ENCODE data around the gene SND1. TPM values are rescaled to one million over a fixed set of nuclear protein-coding genes. Genes with fewer than 3 reads are reported as not detected.

Gene SND1
- total and polyA plus RNA-seq, 10 of the 15 experiments (the other 5 are each of a cell fraction or from before 2014, with no cell fraction given): 52.4 to 270 (median 146) TPM

GRCh38 chr7:127918130-127918529 lies 266.1 kb downstream of the SND1 start:
- H3K4me2 ChIP-seq (ENCODE audit: control insufficient read depth, insufficient read depth): no peak overlapping the region
- no peaks in the 10 kb centered on the region for H3K9me3 ChIP-seq (replicated peaks; ENCODE audit: control insufficient read depth, insufficient read depth, low read length)
- H3K9ac ChIP-seq (ENCODE audit: control insufficient read depth, insufficient read depth, low read length): no peak overlapping the region
- intact Hi-C loops (cut with micrococcal nuclease; ENCODE audit: unreplicated experiment) (no loop called here), in situ Hi-C loops (cut with MboI) (no loop called here)
- BruUV-seq (replicated peaks): no TSS peak
- H3K4me1 ChIP-seq (ENCODE audit: control insufficient read depth, insufficient read depth, low read length): peaks cover 11% of the 10 kb centered on the region; the same call in 1 of the 2 replicates
- H4K20me1 ChIP-seq (ENCODE audit: control insufficient read depth, insufficient read depth): no peaks in the 10 kb centered on the region
- FAIRE-seq: no peak
- POLR2A ChIA-PET: interaction anchor here (0.7 to 1.3 kb wide), 2 partner anchors 9 to 10 kb away, joined by 3 to 4 read pairs; no protein-coding TSS in a partner anchor
- no peak overlapping the region for H3K27ac ChIP-seq (ENCODE audit: control insufficient read depth, insufficient read depth)
- no peak overlapping the region for H2AFZ ChIP-seq (ENCODE audit: control insufficient read depth, low read depth, low read length)
- ATAC-seq: no peak
- SMC1A ChIA-PET (ENCODE audit: uncharacterized antibody, unreplicated experiment): interaction anchor here (0.8 to 1.7 kb wide), 2 partner anchors 12 to 212 kb away, joined by 3 to 10 read pairs; no protein-coding TSS in a partner anchor
- CTCF ChIA-PET: interaction anchor here (0.6 to 1.0 kb wide), 2 partner anchors 9 to 37 kb away, joined by 3 read pairs; no protein-coding TSS in a partner anchor
- WGBS (ENCODE audit: insufficient coverage, insufficient replicate concordance, low lambda C conversion rate, missing lambda C conversion rate): 93% methylated on average over 8 of the region's 8 CpGs
- no peaks in the 10 kb centered on the region for H3K36me3 ChIP-seq (ENCODE audit: control insufficient read depth in 2 of 2, insufficient read depth in 2 of 2, low read length in 1 of 2)
- no peak overlapping the region for H3K4me3 ChIP-seq
- DNase-seq (ENCODE audit: low read depth, low spot score): no peak
- H3K27me3 ChIP-seq (replicated peaks in 1 of 2; ENCODE audit: control insufficient read depth in 2 of 2, insufficient read depth in 2 of 2, low read length in 1 of 2): no peaks in the 10 kb centered on the region
- H3K79me2 ChIP-seq (ENCODE audit: control insufficient read depth, insufficient read depth, low read length): peaks cover 8% of the 10 kb centered on the region
- RAD21 ChIA-PET (ENCODE audit: unreplicated experiment): no interaction called here
- TF ChIP-seq ZNF217 (IDR thresholded peaks at IDR 0.05) (no peak), HDGF (IDR thresholded peaks at IDR 0.05) (no peak), CBX3 (IDR thresholded peaks at IDR 0.05; ENCODE audit: borderline replicate concordance, low read depth) (no peak), E4F1 (IDR thresholded peaks at IDR 0.05; ENCODE audit: borderline replicate concordance, partially characterized antibody) (no peak), NKRF (conservative IDR thresholded peaks at IDR 0.05) (no peak), CBX5 (IDR thresholded peaks at IDR 0.05; ENCODE audit: low read depth) (no peak), ZZZ3 (IDR thresholded peaks at IDR 0.05; ENCODE audit: control insufficient read depth, insufficient read length, low read depth) (no peak), TCF7 (IDR thresholded peaks at IDR 0.05; ENCODE audit: borderline replicate concordance) (no peak), EP300 (IDR thresholded peaks at IDR 0.05; ENCODE audit: borderline replicate concordance in 1 of 2, control insufficient read depth in 1 of 2, low read depth in 2 of 2, low read length in 2 of 2) (no peak), BMI1 (IDR thresholded peaks at IDR 0.05; ENCODE audit: borderline replicate concordance) (no peak), CREM (IDR thresholded peaks at IDR 0.05; ENCODE audit: low read depth) (no peak)
- TF ChIP-seq, protein P1, sequence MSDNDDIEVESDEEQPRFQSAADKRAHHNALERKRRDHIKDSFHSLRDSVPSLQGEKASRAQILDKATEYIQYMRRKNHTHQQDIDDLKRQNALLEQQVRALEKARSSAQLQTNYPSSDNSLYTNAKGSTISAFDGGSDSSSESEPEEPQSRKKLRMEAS (IDR thresholded peaks at IDR 0.05; ENCODE audit: low read depth, low read length): no peak
- TF ChIP-seq, protein P2, sequence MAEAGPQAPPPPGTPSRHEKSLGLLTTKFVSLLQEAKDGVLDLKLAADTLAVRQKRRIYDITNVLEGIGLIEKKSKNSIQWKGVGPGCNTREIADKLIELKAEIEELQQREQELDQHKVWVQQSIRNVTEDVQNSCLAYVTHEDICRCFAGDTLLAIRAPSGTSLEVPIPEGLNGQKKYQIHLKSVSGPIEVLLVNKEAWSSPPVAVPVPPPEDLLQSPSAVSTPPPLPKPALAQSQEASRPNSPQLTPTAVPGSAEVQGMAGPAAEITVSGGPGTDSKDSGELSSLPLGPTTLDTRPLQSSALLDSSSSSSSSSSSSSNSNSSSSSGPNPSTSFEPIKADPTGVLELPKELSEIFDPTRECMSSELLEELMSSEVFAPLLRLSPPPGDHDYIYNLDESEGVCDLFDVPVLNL (IDR thresholded peaks at IDR 0.05; ENCODE audit: low read depth, low read length): no peak
- TF ChIP-seq, protein P3, sequence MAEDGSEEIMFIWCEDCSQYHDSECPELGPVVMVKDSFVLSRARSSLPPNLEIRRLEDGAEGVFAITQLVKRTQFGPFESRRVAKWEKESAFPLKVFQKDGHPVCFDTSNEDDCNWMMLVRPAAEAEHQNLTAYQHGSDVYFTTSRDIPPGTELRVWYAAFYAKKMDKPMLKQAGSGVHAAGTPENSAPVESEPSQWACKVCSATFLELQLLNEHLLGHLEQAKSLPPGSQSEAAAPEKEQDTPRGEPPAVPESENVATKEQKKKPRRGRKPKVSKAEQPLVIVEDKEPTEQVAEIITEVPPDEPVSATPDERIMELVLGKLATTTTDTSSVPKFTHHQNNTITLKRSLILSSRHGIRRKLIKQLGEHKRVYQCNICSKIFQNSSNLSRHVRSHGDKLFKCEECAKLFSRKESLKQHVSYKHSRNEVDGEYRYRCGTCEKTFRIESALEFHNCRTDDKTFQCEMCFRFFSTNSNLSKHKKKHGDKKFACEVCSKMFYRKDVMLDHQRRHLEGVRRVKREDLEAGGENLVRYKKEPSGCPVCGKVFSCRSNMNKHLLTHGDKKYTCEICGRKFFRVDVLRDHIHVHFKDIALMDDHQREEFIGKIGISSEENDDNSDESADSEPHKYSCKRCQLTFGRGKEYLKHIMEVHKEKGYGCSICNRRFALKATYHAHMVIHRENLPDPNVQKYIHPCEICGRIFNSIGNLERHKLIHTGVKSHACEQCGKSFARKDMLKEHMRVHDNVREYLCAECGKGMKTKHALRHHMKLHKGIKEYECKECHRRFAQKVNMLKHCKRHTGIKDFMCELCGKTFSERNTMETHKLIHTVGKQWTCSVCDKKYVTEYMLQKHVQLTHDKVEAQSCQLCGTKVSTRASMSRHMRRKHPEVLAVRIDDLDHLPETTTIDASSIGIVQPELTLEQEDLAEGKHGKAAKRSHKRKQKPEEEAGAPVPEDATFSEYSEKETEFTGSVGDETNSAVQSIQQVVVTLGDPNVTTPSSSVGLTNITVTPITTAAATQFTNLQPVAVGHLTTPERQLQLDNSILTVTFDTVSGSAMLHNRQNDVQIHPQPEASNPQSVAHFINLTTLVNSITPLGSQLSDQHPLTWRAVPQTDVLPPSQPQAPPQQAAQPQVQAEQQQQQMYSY (CRISPR knock-in tag; IDR thresholded peaks at IDR 0.05): no peak

Data from GM12878 (cell line).